Measurements from ENCODE around the gene GABBR1. TPM values are rescaled to one million over a fixed set of nuclear protein-coding genes. Genes with fewer than 3 reads are reported as not detected.

Gene GABBR1
- total and polyA plus RNA-seq, 4 donors = 13.6 to 126 (median 97.3) TPM

GRCh38 chr6:29559524-29560287, 73.3 kb downstream of the GABBR1 start, which contains the start of gene UBD:
Gene UBD, minus strand, starts transcription at chr6:29559732. Its CDS starts 31 bp downstream, at chr6:29559701.
- no peak for DNase-seq
- 70 to 78% methylated on average over 6 of the region's 6 CpGs for WGBS, 2 donors
- intact Hi-C loops (cut with DNase I) = no loop called here

GRCh38 chr6:29558439-29559079, 74.4 kb downstream of the GABBR1 start:
- no peaks in the 10 kb centered on the region for H3K36me3 ChIP-seq (ENCODE audit: control insufficient read depth in 1 of 2, insufficient read depth in 2 of 2, low read length in 1 of 2)
- H3K4me1 ChIP-seq (ENCODE audit: control insufficient read depth in 1 of 2, insufficient read depth in 2 of 2, low read length in 2 of 2) = no peaks in the 10 kb centered on the region
- H3K4me3 ChIP-seq (ENCODE audit: low read length in 2 of 2) = no peak overlapping the region
- no peaks in the 10 kb centered on the region for H3K9me3 ChIP-seq (ENCODE audit: control insufficient read depth, low read length)
- ATAC-seq (ENCODE audit: low FRiP score) = no peak
- no peak for DNase-seq
- no peak overlapping the region for H3K27ac ChIP-seq (ENCODE audit: low read depth in 1 of 2, low read length in 2 of 2)
- WGBS, 2 donors = 86 to 92% methylated on average over 22 of the region's 22 CpGs
- intact Hi-C loops (cut with DNase I) = no loop called here
- no peaks in the 10 kb centered on the region for H3K27me3 ChIP-seq (ENCODE audit: control insufficient read depth in 1 of 2, insufficient read depth in 2 of 2, low read length in 1 of 2)

More at GRCh38 chr6:29559524-29560287, 73.3 kb downstream of the GABBR1 start, which contains the start of gene UBD:
- no peaks in the 10 kb centered on the region for H3K27me3 ChIP-seq (ENCODE audit: control insufficient read depth in 1 of 2, insufficient read depth in 2 of 2, low read length in 1 of 2)
- no peaks in the 10 kb centered on the region for H3K36me3 ChIP-seq (ENCODE audit: control insufficient read depth in 1 of 2, insufficient read depth in 2 of 2, low read length in 1 of 2)
- H3K27ac ChIP-seq (ENCODE audit: low read depth in 1 of 2, low read length in 2 of 2) = no peak within 1 kb of the TSS
- ATAC-seq (ENCODE audit: low FRiP score) = no peak
- H3K4me1 ChIP-seq (ENCODE audit: control insufficient read depth in 1 of 2, insufficient read depth in 2 of 2, low read length in 2 of 2) = no peaks in the 10 kb centered on the region
- H3K9me3 ChIP-seq (ENCODE audit: control insufficient read depth, low read length) = no peaks in the 10 kb centered on the region
- no peak within 1 kb of the TSS for H3K4me3 ChIP-seq (ENCODE audit: low read length in 2 of 2)

- Histone ChIP-seq H3K36me3 (ENCODE audit: control insufficient read depth in 1 of 2, insufficient read depth in 2 of 2, low read length in 1 of 2) (no peaks in the 10 kb centered on the region), H3K9me3 (ENCODE audit: control insufficient read depth, low read length) (no peaks in the 10 kb centered on the region), H3K4me1 (ENCODE audit: control insufficient read depth in 1 of 2, insufficient read depth in 2 of 2, low read length in 2 of 2) (no peaks in the 10 kb centered on the region), H3K4me3 (ENCODE audit: low read length in 2 of 2) (no peak overlapping the region), H3K27me3 (ENCODE audit: control insufficient read depth in 1 of 2, insufficient read depth in 2 of 2, low read length in 1 of 2) (no peaks in the 10 kb centered on the region), H3K27ac (ENCODE audit: low read depth in 1 of 2, low read length in 2 of 2) (no peak overlapping the region)
- DNase-seq (no peak), ATAC-seq (ENCODE audit: low FRiP score) (no peak)
- intact Hi-C loops (cut with DNase I) = no loop called here
Measured at GRCh38 chr6:29557320-29557719, 75.7 kb downstream of the GABBR1 start.

GRCh38 chr6:29554764-29555163, 78.2 kb downstream of the GABBR1 start:
- 85 to 86% methylated on average over 5 of the region's 5 CpGs for WGBS, 2 donors
- Histone ChIP-seq H3K4me1 (ENCODE audit: control insufficient read depth in 1 of 2, insufficient read depth in 2 of 2, low read length in 2 of 2) (no peaks in the 10 kb centered on the region), H3K27ac (ENCODE audit: low read depth in 1 of 2, low read length in 2 of 2) (no peak overlapping the region), H3K27me3 (ENCODE audit: control insufficient read depth in 1 of 2, insufficient read depth in 2 of 2, low read length in 1 of 2) (no peaks in the 10 kb centered on the region), H3K9me3 (ENCODE audit: control insufficient read depth, low read length) (no peaks in the 10 kb centered on the region), H3K4me3 (ENCODE audit: low read length in 2 of 2) (no peak overlapping the region), H3K36me3 (ENCODE audit: control insufficient read depth in 1 of 2, insufficient read depth in 2 of 2, low read length in 1 of 2) (no peaks in the 10 kb centered on the region)
- DNase-seq (no peak), ATAC-seq (ENCODE audit: low FRiP score) (no peak)
- intact Hi-C loops (cut with DNase I) = no loop called here

- no peak overlapping the region for H3K27ac ChIP-seq (ENCODE audit: low read depth in 1 of 2, low read length in 2 of 2)
- no peaks in the 10 kb centered on the region for H3K36me3 ChIP-seq (ENCODE audit: control insufficient read depth in 1 of 2, insufficient read depth in 2 of 2, low read length in 1 of 2)
- H3K4me3 ChIP-seq (ENCODE audit: low read length in 2 of 2) = no peak overlapping the region
- ATAC-seq (ENCODE audit: low FRiP score) (peak; percentile 82), DNase-seq (peak; percentile 63 to 89)
- no peaks in the 10 kb centered on the region for H3K9me3 ChIP-seq (ENCODE audit: control insufficient read depth, low read length)
- intact Hi-C loops (cut with DNase I) = no loop called here
- WGBS, 2 donors = 1% methylated on average over 83 of the region's 83 CpGs
- no peaks in the 10 kb centered on the region for H3K4me1 ChIP-seq (ENCODE audit: control insufficient read depth in 1 of 2, insufficient read depth in 2 of 2, low read length in 2 of 2)
- no peaks in the 10 kb centered on the region for H3K27me3 ChIP-seq (ENCODE audit: control insufficient read depth in 1 of 2, insufficient read depth in 2 of 2, low read length in 1 of 2)
Measured at GRCh38 chr6:29553268-29554057, 79.5 kb downstream of the GABBR1 start.

GRCh38 chr6:29552512-29553051, 80.4 kb downstream of the GABBR1 start:
- H3K4me3 ChIP-seq (ENCODE audit: low read length in 2 of 2) = no peak overlapping the region
- H3K36me3 ChIP-seq (ENCODE audit: control insufficient read depth in 1 of 2, insufficient read depth in 2 of 2, low read length in 1 of 2) = no peaks in the 10 kb centered on the region
- H3K27ac ChIP-seq (ENCODE audit: low read depth in 1 of 2, low read length in 2 of 2) = no peak overlapping the region
- H3K9me3 ChIP-seq (ENCODE audit: control insufficient read depth, low read length) = no peaks in the 10 kb centered on the region
- DNase-seq = no peak
- WGBS, 2 donors = 22 to 25% methylated on average over 5 of the region's 5 CpGs
- ATAC-seq (ENCODE audit: low FRiP score) = no peak
- no peaks in the 10 kb centered on the region for H3K27me3 ChIP-seq (ENCODE audit: control insufficient read depth in 1 of 2, insufficient read depth in 2 of 2, low read length in 1 of 2)
- intact Hi-C loops (cut with DNase I) = no loop called here
- no peaks in the 10 kb centered on the region for H3K4me1 ChIP-seq (ENCODE audit: control insufficient read depth in 1 of 2, insufficient read depth in 2 of 2, low read length in 2 of 2)

GRCh38 chr6:29547573-29547972, 85.4 kb downstream of the GABBR1 start:
- Histone ChIP-seq H3K4me3 (ENCODE audit: low read length in 2 of 2) (no peak overlapping the region), H3K27me3 (ENCODE audit: control insufficient read depth in 1 of 2, insufficient read depth in 2 of 2, low read length in 1 of 2) (no peaks in the 10 kb centered on the region), H3K4me1 (ENCODE audit: control insufficient read depth in 1 of 2, insufficient read depth in 2 of 2, low read length in 2 of 2) (no peaks in the 10 kb centered on the region), H3K9me3 (ENCODE audit: control insufficient read depth, low read length) (peaks cover 2% of the 10 kb centered on the region), H3K27ac (ENCODE audit: low read depth in 1 of 2, low read length in 2 of 2) (no peak overlapping the region), H3K36me3 (ENCODE audit: control insufficient read depth in 1 of 2, insufficient read depth in 2 of 2, low read length in 1 of 2) (no peaks in the 10 kb centered on the region)
- ATAC-seq (ENCODE audit: low FRiP score) = no peak
- intact Hi-C loops (cut with DNase I) = no loop called here
- DNase-seq = no peak
- WGBS, 2 donors = 22 to 30% methylated on average over 3 of the region's 3 CpGs

- WGBS, 2 donors = 76 to 79% methylated on average over 4 of the region's 4 CpGs
- H3K27me3 ChIP-seq (ENCODE audit: control insufficient read depth in 1 of 2, insufficient read depth in 2 of 2, low read length in 1 of 2) = no peaks in the 10 kb centered on the region
- no peak overlapping the region for H3K27ac ChIP-seq (ENCODE audit: low read depth in 1 of 2, low read length in 2 of 2)
- H3K9me3 ChIP-seq (ENCODE audit: control insufficient read depth, low read length) = no peaks in the 10 kb centered on the region
- DNase-seq (no peak), ATAC-seq (ENCODE audit: low FRiP score) (no peak)
- H3K4me1 ChIP-seq (ENCODE audit: control insufficient read depth in 1 of 2, insufficient read depth in 2 of 2, low read length in 2 of 2) = no peaks in the 10 kb centered on the region
- H3K36me3 ChIP-seq (ENCODE audit: control insufficient read depth in 1 of 2, insufficient read depth in 2 of 2, low read length in 1 of 2) = no peaks in the 10 kb centered on the region
- no peak overlapping the region for H3K4me3 ChIP-seq (ENCODE audit: low read length in 2 of 2)
- intact Hi-C loops (cut with DNase I) = no loop called here
Measured at GRCh38 chr6:29537714-29538403, 95.1 kb downstream of the GABBR1 start.

Data from aorta (tissue), 5 donors.